ENCODE measurements around the gene RPS19. TPM values are rescaled to one million over a fixed set of nuclear protein-coding genes. Genes with fewer than 3 reads are reported as not detected.

RPS19 gene
- total RNA-seq, 4 donors from 2014 or later: 180 to 636 (median 401) TPM

GRCh38 chr19:41859213-41859617, 840 bp upstream of the RPS19 start:
- no peaks in the 10 kb centered on the region for H3K9me3 ChIP-seq
- no peaks in the 10 kb centered on the region for H3K27me3 ChIP-seq
- DNase-seq (no peak), ATAC-seq (peak in 1 of 2 donors; percentile 0)
- peak overlapping the region; percentile 86 to 100 (median 98) for H3K27ac ChIP-seq
- H3K4me1 ChIP-seq: peaks cover 26 to 37% of the 10 kb centered on the region in 2 donors
- H3K36me3 ChIP-seq: peaks cover 0 to 31% of the 10 kb centered on the region in 2 donors
- in situ Hi-C loops (cut with MboI; ENCODE audit: low sequenced_read_pairs in 4 of 4): loop anchor here in 1 of 4 donors (10.0 kb wide), 1 partner anchor 96 kb away; the partner anchor contains the start of gene RABAC1
- intact Hi-C loops (cut with DNase I; ENCODE audit: low total_unique reads): loop anchor here (1.0 kb wide), 2 partner anchors 25 to 100 kb away; partner anchors contain the start of gene RABAC1
- peak overlapping the region; percentile 70 to 94 (median 92) for H3K4me3 ChIP-seq
- TF ChIP-seq CTCF (IDR thresholded peaks at IDR 0.05 in 4 of 5, conservative IDR thresholded peaks at IDR 0.05 in 1 of 5) (no peak), POLR2A (IDR thresholded peaks at IDR 0.05) (no peak)

- Histone ChIP-seq H3K9me3 (no peaks in the 10 kb centered on the region), H3K4me1 (peaks cover 26 to 37% of the 10 kb centered on the region in 2 donors), H3K36me3 (peaks cover 0 to 45% of the 10 kb centered on the region in 2 donors), H3K4me3 (peak overlapping the region; percentile 70 to 94 (median 92)), H3K27ac (peak overlapping the region; percentile 86 to 100 (median 98)), H3K27me3 (no peaks in the 10 kb centered on the region)
- no peak for ATAC-seq
- no peak for TF ChIP-seq CTCF (IDR thresholded peaks at IDR 0.05 in 4 of 5, conservative IDR thresholded peaks at IDR 0.05 in 1 of 5)
- TF ChIP-seq POLR2A (IDR thresholded peaks at IDR 0.05): no peak
- intact Hi-C loops (cut with DNase I; ENCODE audit: low total_unique reads) (loop anchor here (5.0 to 10.0 kb wide), 3 partner anchors 217 to 464 kb away; partner anchors contain the start of genes DEDD2, MEGF8 and ZNF574), in situ Hi-C loops (cut with MboI; ENCODE audit: low sequenced_read_pairs in 4 of 4) (loop anchor here in 2 of 4 donors (5.0 to 10.0 kb wide), 2 partner anchors 82 to 94 kb away; partner anchors contain the start of gene RABAC1 (in 1 of the 2))
- no peak for DNase-seq
Observed at GRCh38 chr19:41860419-41861115, 512 bp downstream of the RPS19 start.

- intact Hi-C loops (cut with DNase I; ENCODE audit: low total_unique reads) (loop anchor here (5.0 to 10.0 kb wide), 3 partner anchors 216 to 464 kb away; partner anchors contain the start of genes DEDD2, MEGF8 and ZNF574), in situ Hi-C loops (cut with MboI; ENCODE audit: low sequenced_read_pairs in 4 of 4) (loop anchor here in 2 of 4 donors (5.0 to 10.0 kb wide), 2 partner anchors 81 to 94 kb away; partner anchors contain the start of gene RABAC1 (in 1 of the 2))
- peak overlapping the region; percentile 70 to 94 (median 92) for H3K4me3 ChIP-seq
- no peak for TF ChIP-seq POLR2A (IDR thresholded peaks at IDR 0.05)
- H3K9me3 ChIP-seq: no peaks in the 10 kb centered on the region
- DNase-seq (no peak), ATAC-seq (no peak)
- peaks cover 0 to 45% of the 10 kb centered on the region in 2 donors for H3K36me3 ChIP-seq
- peak overlapping the region; percentile 86 to 100 (median 98) for H3K27ac ChIP-seq
- peaks cover 26 to 37% of the 10 kb centered on the region in 2 donors for H3K4me1 ChIP-seq
- no peaks in the 10 kb centered on the region for H3K27me3 ChIP-seq
Observed at GRCh38 chr19:41861116-41861768, 1.2 kb downstream of the RPS19 start.

GRCh38 chr19:41861846-41862245, 1.8 kb downstream of the RPS19 start:
- DNase-seq: no peak
- peak overlapping the region in 2 of 4 donors; percentile 86 to 97 for H3K27ac ChIP-seq
- ATAC-seq: no peak
- H3K4me1 ChIP-seq: peaks cover 26 to 37% of the 10 kb centered on the region in 2 donors
- TF ChIP-seq CTCF (IDR thresholded peaks at IDR 0.05 in 4 of 5, conservative IDR thresholded peaks at IDR 0.05 in 1 of 5) (no peak), POLR2A (IDR thresholded peaks at IDR 0.05) (no peak)
- no peaks in the 10 kb centered on the region for H3K27me3 ChIP-seq
- in situ Hi-C loops (cut with MboI; ENCODE audit: low sequenced_read_pairs in 4 of 4): loop anchor here in 2 of 4 donors (5.0 to 10.0 kb wide), 2 partner anchors 80 to 93 kb away; partner anchors contain the start of gene RABAC1 (in 1 of the 2)
- peak overlapping the region in 1 of 4 donors; percentile 70 for H3K4me3 ChIP-seq
- peaks cover 0 to 45% of the 10 kb centered on the region in 2 donors for H3K36me3 ChIP-seq
- no peaks in the 10 kb centered on the region for H3K9me3 ChIP-seq
- intact Hi-C loops (cut with DNase I; ENCODE audit: low total_unique reads): loop anchor here (5.0 to 10.0 kb wide), 3 partner anchors 215 to 463 kb away; partner anchors contain the start of genes DEDD2, MEGF8 and ZNF574

All from gastrocnemius medialis (tissue), 4 donors.